ENCODE data around the gene KITLG. TPM values are rescaled to one million over a fixed set of nuclear protein-coding genes. Genes with fewer than 3 reads are reported as not detected.

The KITLG gene
- total RNA-seq, 1 experiment from 2014 or later = 11.7 TPM

- no peak for DNase-seq
- H4K8ac ChIP-seq (replicated peaks; ENCODE audit: insufficient read length, low read depth, low read length) = no peak overlapping the region
- H3K4me1 ChIP-seq (ENCODE audit: insufficient read depth, low read length) = no peaks in the 10 kb centered on the region
- H3K4me3 Mint-ChIP-seq = no peak overlapping the region
- no peak overlapping the region for H3K9ac ChIP-seq (ENCODE audit: extremely low read depth, insufficient read length, low read length)
- peak overlapping the region in 1 of 3 experiments; percentile 56; a peak in 1 of 7 replicates for H3K27ac Mint-ChIP-seq
- H3K27me3 ChIP-seq (ENCODE audit: insufficient read depth, low read length) = no peaks in the 10 kb centered on the region
- H3K23ac ChIP-seq (ENCODE audit: insufficient read length, low read depth, low read length) = no peak overlapping the region
- no peak overlapping the region for H3T11ph ChIP-seq (ENCODE audit: low read length)
- no peaks in the 10 kb centered on the region for H3K23me2 ChIP-seq (ENCODE audit: insufficient read length, low read depth, low read length, poor library complexity, severe bottlenecking)
- H3K79me1 ChIP-seq (ENCODE audit: insufficient read depth, low read depth, low read length, poor library complexity, severe bottlenecking) = no peaks in the 10 kb centered on the region
- no peak overlapping the region for H2BK20ac ChIP-seq (ENCODE audit: low read depth, low read length, poor library complexity, severe bottlenecking)
- TF ChIP-seq, protein P1, sequence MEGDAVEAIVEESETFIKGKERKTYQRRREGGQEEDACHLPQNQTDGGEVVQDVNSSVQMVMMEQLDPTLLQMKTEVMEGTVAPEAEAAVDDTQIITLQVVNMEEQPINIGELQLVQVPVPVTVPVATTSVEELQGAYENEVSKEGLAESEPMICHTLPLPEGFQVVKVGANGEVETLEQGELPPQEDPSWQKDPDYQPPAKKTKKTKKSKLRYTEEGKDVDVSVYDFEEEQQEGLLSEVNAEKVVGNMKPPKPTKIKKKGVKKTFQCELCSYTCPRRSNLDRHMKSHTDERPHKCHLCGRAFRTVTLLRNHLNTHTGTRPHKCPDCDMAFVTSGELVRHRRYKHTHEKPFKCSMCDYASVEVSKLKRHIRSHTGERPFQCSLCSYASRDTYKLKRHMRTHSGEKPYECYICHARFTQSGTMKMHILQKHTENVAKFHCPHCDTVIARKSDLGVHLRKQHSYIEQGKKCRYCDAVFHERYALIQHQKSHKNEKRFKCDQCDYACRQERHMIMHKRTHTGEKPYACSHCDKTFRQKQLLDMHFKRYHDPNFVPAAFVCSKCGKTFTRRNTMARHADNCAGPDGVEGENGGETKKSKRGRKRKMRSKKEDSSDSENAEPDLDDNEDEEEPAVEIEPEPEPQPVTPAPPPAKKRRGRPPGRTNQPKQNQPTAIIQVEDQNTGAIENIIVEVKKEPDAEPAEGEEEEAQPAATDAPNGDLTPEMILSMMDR (conservative IDR thresholded peaks at IDR 0.05) = no peak
- no peaks in the 10 kb centered on the region for H3K27me3 Mint-ChIP-seq (ENCODE audit: low read depth)
- H4K5ac ChIP-seq (ENCODE audit: insufficient read length, low read depth, low read length) = no peak overlapping the region
- WGBS (ENCODE audit: extremely low coverage, insufficient read length, low lambda C conversion rate) = no CpG with 5 or more reads among the region's 2 CpGs
- H2BK120ac ChIP-seq (ENCODE audit: low read depth, low read length, poor library complexity, severe bottlenecking) = no peak overlapping the region
- no peak overlapping the region for H3K4me2 ChIP-seq (ENCODE audit: insufficient read depth, insufficient read length, low read length)
- H2AK5ac ChIP-seq (ENCODE audit: insufficient read length, low read length) = no peak overlapping the region
- peaks cover 0 to 21% (median 5%) of the 10 kb centered on the region in 3 experiments; a peak in 4 of 7 replicates for H3K36me3 Mint-ChIP-seq (ENCODE audit: insufficient read depth in 1 of 3, low read depth in 3 of 3)
- H2BK12ac ChIP-seq (ENCODE audit: insufficient read length, low read depth, low read length) = no peak overlapping the region
- H3K18ac ChIP-seq (ENCODE audit: insufficient read length, low read depth, low read length) = no peak overlapping the region
- H4K91ac ChIP-seq (ENCODE audit: insufficient read length, low read depth, low read length) = no peak overlapping the region
- no peak overlapping the region for H2AFZ ChIP-seq (ENCODE audit: low read length)
- no peak overlapping the region for H3K27ac ChIP-seq (ENCODE audit: insufficient read length, low read depth, low read length)
- no peak overlapping the region for H3K4ac ChIP-seq (ENCODE audit: low read depth, low read length)
- no peaks in the 10 kb centered on the region for H3K9me3 ChIP-seq (ENCODE audit: control insufficient read depth, low read depth, low read length)
- H2BK5ac ChIP-seq (ENCODE audit: insufficient read length, low read length) = no peak overlapping the region
- no peaks in the 10 kb centered on the region for H3K4me1 Mint-ChIP-seq
- H4K20me1 ChIP-seq (ENCODE audit: control insufficient read depth, insufficient read depth, insufficient read length) = no peaks in the 10 kb centered on the region
- no peaks in the 10 kb centered on the region for H3K9me3 Mint-ChIP-seq
- no peaks in the 10 kb centered on the region for H3K79me2 ChIP-seq (ENCODE audit: insufficient read depth, low read length)
- no peak overlapping the region for H3K56ac ChIP-seq (ENCODE audit: insufficient read length, low read depth, low read length)
- H3K14ac ChIP-seq (ENCODE audit: insufficient read depth, low read length) = no peak overlapping the region
- H2BK15ac ChIP-seq (ENCODE audit: low read depth, low read length) = no peak overlapping the region
Observed at GRCh38 chr12:88538697-88539096, 41.6 kb downstream of the KITLG start.

All from H9 (cell line).